Cardiac septum (tissue), 1 donor: ENCODE results near the gene ARL10. TPM values are rescaled to one million over a fixed set of nuclear protein-coding genes. Genes with fewer than 3 reads are reported as not detected.
"Not testable (repeated sequence)": the region's sequence is repeated elsewhere in the genome, so short reads cannot be mapped to it uniquely, and the experiment has no call there.

Experiments used
- DNase-seq: peaks from one replicate; pipeline ENCODE4 v3.0.0-alpha.2; 2020; ENCODE audit warnings: low spot score
- intact Hi-C: fragments of 100-400 bp; cut with DNase I; formaldehyde crosslinking; loops from one replicate; pipeline ENCODE4 v1.14.0; 2022
- total RNA-seq: library from RNA; stranded (reverse); fragmentation: NEBNext Ultra II Directional; extraction: Animal tissue kit (Norgen Biotek cat#: 25700); gene quantifications from one replicate; pipeline ENCODE4 v1.2.1, GENCODE V29; 2021
- donor health status: DM: no; HTN: no; CAD: no.

ARL10 gene
- total RNA-seq, 1 donor from 2014 or later: 11.4 TPM

DNA sequence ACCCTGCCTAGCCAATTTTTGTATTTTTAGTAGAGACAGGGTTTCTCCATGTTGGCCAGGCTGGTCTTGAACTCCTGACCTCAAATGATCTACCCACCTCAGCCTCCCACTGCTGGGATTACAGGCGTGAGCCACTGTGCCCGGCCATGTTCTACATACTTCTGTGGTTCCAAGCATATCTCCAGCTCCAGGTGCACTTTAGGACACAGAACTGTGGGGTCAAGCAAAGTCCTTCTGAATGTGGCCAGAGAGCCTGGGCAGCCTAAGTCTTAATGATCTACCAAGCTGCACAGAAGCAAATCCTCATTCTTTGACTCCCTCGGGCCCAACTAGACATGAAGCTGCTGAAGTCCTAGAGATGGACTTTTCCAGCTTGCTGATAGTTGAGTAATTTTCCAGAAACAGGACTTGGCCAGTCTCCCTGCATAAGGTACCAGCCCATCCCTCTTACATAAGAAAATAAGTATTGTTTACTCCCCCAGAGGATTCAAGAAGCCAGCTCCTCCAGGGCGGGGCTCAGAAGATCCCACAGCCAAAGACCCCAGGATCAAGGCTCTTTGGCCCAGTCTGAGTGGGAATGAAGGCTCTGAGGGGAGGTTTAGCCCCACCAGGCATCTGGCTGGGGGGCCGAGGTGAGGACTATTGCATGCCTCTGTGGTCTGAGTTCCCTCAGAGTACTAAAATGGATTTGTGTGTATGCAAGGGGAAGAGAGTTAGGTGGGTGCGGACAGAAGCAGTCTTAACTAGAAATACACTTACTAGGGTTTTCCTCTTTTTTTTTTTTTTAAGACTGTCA lies 42.4 kb downstream of the ARL10 start:
- DNase-seq: no peak
- intact Hi-C loops: no loop called here

DNA sequence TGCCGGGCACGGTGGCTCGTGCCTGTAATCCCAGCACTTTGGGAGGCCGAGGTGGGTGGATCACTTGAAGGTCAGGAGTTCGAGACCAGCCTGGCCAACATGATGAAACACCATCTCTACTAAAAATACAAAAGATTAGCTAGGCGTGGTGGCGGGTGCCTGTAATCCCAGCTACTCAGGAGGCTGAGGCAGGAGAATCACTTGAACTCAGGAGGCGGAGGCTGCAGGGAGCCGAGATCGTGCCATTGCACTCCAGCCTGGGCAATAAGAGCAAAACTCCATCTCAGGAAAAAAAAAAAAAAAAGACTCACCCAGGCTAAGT lies 42.9 kb downstream of the ARL10 start:
- DNase-seq, intact Hi-C loops: not testable (repeated sequence)

DNA sequence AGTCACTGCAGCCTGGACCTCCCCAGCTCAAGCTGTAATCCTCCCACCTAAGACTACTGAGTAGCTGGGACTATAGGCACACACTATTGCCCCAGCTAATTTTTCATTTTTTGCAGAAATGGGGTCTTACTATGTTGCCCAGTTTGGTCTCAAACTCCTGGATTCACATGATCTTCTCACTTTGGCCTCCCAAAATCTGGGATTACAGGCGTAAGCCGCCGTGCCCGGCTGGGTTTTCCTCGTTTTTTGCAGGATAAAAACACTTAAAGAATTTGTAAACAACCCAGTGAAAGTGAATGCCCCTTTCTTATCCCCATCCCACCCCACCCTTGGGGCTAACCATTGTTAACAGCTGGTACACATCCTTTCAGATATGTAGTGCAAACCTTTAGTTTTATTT lies 43.3 kb downstream of the ARL10 start:
- no peak for DNase-seq
- intact Hi-C loops: no loop called here

DNA sequence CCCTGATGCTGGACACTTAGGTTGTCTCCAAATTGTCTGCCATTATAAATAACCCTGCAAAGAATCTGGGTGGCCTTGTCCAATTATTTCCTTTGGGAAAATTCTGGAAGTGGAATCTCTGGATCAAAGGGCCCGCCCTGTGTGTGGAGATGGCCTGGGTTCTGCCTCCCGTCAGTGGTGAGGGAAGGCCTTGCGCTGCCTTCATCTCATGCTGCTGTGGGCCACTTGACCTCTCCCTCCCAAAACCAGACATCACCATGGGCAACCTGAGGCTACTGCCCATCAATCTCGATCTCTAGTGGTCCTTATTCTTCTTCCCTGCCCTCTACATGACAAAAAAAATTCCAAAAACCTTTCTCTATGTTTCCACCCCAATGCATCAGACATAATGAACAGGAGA lies 44.5 kb downstream of the ARL10 start:
- intact Hi-C loops: no loop called here
- no peak for DNase-seq

DNA sequence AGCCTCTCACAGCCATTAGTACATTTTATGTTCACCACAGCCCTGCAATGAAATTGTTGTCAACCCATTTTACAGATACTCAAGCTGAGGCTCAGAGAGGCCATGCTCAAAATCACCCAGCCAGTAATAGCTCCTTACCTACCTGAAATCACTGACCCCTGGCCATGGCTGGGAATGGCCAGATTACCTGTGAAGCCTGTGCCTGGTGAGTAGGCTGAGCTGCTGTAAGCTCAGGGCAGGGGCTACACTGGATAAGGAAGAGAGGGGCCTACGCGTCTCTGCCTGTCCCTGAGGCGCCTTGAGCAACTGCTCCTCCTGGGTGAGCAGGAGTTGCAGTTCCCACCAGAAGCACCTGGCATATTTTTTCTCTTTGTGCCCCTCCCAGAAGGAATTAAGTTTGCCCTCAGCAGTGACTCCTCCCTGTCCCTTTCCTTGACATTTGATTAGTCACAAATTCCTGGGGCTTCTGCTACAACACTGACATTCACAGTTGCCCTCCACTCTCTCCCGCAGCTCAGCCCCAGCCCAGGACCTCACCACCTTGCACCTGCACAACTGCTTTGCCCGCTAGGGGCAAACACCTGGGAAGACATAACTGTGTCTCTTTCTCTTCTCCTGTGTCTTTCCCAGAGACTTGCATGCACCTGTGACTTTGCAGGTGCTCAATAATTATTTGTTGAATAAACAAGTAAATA lies 45.3 kb downstream of the ARL10 start:
- intact Hi-C loops: no loop called here
- DNase-seq: no peak

DNA sequence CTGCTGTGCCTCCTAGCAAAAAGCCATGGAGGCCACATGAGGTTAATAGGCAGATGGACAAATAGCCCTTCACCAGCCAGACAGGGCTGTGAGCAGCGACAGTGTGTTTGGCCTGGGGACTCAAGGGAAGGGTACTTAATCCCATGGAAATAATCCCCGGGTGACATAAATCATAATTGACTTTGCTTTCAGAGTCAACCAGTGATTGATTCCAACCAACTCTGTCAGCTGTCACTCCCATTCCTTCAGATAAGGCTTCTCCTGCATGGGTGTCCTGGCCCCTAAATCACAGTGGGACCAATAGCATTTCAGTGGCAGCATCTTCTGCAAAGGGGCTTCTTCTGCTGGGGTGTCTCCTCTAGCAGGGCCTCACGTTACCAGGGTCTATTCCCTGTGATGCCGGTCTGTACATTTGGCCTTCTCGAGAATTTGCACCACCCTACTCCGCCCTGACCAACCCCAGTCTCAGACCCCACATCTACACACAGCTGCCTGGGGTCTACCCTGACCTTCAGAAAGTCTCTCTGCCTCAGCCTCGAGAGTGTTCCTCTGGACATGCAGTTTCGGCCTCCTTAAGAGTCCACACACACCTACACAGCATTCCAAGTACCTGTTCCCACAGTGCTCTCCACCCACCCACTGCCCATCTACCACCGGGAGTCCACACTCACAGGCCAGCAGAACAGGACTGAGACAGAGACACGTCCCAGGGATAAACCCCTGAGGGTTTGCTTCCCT lies 47.4 kb downstream of the ARL10 start:
- DNase-seq: no peak
- intact Hi-C loops: loop anchor here (1.0 kb wide), 1 partner anchor 51 kb away; the partner anchor contains the start of gene KIAA1191

DNA sequence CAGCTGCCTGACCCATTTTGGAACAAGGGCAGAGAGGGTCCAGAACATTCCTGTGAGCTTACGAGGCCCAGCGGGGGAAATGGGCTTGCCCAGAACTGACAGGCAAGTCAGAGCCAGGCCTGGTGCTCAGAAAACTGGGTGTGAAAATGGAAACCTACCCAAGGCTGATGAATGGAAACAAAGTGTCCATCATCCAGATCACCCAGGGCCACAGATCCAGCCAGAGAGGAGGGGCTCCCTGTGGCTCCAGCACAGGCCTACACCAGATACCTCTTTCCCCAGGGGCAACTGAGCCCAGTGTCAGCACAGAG lies 47.9 kb downstream of the ARL10 start:
- no peak for DNase-seq
- intact Hi-C loops: loop anchor here (1.0 kb wide), 1 partner anchor 52 kb away; the partner anchor contains the start of gene KIAA1191

DNA sequence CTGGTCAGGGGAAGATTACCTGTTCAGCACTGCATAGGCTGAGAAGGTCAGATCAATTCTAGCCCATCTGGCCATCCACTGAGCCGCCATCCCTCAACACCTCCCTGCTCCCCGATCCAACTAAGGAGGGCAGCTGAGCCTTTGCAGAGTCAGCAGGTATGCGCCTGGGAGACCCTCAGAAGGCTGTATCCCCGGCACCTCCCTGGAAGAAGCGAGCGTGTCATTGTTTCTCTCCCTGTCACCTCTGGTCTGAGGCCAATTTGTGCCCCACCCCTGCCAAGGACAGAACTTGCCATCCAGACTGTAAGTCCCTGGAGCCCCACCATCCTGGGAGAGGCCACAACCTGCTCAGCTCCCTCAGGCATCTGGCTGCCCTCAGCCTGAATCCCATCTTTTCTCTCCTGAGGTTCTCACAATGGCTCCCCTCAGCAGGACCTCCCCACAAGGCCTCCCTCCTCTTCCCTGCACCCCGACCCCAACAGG lies 48.5 kb downstream of the ARL10 start:
- no peak for DNase-seq
- intact Hi-C loops: loop anchor here (1.0 kb wide), 1 partner anchor 52 kb away; the partner anchor contains the start of gene KIAA1191

DNA sequence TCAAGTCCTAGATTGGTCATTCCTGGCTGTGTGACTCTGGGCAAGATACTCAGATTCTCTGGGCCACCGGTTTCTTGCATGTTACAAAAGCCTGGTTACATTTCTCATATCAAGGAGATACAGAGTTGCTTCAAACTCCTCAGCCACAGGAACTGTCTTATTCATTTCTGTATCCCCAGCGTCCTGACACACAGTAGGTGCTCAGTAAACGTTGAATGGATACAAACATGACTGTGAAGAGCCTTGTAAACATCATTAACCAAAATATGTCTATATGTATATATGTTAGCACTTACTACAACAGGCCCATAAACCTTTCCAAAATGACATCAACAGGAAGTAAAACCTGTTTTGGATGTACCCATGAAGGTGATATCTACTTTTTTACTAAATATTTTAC lies 49.4 kb downstream of the ARL10 start:
- no peak for DNase-seq
- intact Hi-C loops: loop anchor here (5.0 kb wide), 2 partner anchors 123 to 233 kb away; partner anchors contain the start of genes RNF44 and TSPAN17

DNA sequence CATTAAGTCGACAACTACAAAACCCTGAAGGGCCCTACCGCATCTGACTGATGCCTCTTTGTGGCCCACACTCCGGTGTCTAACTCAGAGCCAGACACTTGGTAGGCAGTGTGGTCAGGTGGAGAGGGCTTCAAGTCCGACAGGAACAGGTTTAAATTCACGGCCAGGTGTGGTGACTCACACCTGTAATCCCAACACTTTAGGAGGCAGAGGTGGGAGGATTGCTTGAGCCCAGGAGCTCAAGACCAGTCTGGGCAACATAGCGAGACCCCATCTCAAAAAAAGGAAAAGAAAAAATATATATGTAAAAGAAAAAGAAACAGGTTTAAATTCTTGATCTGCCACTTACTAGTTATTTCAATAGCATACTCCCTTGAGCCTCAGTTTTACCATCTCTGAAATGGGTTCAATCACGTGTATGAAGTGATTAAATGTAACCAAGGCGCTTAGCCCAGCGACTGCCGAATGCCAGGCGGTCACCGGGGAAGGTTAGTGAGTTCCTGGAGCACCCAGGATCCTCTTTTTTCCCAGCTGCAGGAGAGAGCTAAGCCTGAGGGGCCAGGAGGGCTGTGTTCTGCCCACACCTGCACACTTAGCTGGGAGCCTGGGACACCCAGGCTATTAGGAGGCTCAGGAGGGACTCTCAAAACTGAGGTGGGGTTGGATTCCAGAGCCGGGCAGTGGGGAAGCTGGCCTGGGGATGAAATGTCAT lies 50.1 kb downstream of the ARL10 start:
- no peak for DNase-seq
- intact Hi-C loops: loop anchor here (5.0 kb wide), 2 partner anchors 122 to 232 kb away; partner anchors contain the start of genes RNF44 and TSPAN17

DNA sequence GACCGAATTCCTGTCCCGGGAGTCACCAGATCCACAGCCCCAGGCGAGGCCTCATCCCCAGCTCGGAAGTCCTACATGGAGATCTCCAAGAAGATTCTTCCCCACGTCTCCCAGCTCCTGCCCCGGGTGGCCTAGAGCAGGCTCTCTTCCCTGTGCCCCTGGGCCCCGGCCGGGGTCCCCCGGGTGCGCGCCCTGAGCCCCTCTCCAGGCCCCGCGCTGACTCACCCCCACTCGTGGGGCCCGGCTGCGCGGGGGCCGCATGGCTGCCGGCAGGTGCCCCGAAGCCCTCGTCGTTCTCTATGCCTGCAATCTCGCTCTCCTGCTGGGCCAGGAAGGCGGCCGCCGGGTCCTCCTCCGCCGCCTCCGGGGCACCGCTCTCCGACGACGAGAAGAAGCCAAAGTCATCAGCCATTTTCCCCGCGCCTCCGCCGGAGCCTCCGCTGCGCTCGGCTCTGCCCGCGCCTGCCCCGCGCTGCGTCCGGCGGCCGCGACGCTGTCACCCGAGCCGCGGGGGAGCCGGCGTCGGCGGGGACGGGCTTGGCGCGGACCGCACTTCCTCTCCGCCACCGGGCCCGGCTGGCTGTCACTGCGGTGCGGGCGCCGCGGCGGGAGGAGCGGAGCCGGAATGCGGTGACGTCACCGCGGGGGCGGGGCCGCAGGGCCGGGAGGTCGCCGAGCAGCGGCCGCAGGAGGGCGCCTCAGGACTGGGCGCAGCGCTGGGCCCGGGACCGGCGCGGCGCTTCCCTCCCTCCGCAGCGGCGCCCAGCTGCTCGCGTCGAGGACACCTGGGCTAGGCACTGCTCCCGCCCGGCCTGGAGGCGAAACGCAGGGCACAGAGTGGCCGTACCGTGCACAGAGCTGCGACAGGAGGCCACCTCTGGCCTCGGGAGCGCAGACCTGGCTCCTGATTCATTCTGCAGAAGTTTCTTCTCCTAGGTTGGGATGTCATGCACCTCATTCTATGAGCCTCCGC lies 51.0 kb downstream of the ARL10 start, which contains the start of gene CLTB:
Gene CLTB (minus strand): TSS at position 588 of the 973 bp plus-strand sequence. CDS start 176 bp downstream, at position 412.
- intact Hi-C loops: loop anchor here (1.0 to 5.0 kb wide), 3 partner anchors 32 to 231 kb away; partner anchors contain the start of genes FAF2, RNF44 and TSPAN17
- peak; percentile 97 for DNase-seq

DNA sequence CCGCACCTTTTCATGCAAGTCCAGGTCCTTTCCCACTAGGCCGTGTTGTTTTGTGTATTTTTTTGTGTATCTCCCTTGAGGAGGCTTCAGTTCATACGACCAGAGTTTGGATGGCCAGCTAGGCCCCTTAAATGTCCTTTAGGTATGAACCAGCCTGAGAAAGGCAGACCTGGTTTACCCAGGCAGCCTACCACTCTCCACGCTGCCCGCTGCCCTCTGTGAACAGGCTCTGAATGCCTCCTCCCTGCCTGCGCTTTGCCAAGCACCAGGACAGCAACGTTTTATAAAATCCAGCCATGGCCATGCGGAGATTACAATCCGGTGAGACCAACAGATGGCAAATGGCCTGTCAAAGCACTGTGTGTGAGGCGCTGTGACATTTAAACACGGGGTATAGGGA lies 51.7 kb downstream of the ARL10 start:
- DNase-seq: no peak
- intact Hi-C loops: loop anchor here (1.0 to 5.0 kb wide), 3 partner anchors 31 to 230 kb away; partner anchors contain the start of genes FAF2, RNF44 and TSPAN17

DNA sequence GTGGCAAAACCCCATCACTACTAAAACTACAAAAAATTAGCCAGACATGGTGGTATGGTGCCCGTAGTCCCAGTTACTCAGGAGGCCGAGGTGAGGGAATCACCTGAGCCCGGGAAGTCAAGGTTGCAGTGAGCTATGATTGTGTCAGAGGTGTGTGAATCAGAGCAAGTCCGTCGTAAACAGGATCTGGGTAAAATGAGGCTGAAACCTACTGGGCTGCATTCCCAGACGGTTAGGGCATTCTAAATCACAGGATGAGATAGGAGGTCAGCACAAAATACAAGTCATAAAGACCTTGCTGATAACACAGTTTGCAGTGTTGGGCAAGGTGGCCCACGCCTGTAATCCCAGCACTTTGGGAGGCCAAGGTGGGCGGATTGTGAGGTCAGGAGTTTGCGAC lies 53.0 kb downstream of the ARL10 start:
- intact Hi-C loops: loop anchor here (5.0 kb wide), 2 partner anchors 119 to 229 kb away; partner anchors contain the start of genes RNF44 and TSPAN17
- no peak for DNase-seq

DNA sequence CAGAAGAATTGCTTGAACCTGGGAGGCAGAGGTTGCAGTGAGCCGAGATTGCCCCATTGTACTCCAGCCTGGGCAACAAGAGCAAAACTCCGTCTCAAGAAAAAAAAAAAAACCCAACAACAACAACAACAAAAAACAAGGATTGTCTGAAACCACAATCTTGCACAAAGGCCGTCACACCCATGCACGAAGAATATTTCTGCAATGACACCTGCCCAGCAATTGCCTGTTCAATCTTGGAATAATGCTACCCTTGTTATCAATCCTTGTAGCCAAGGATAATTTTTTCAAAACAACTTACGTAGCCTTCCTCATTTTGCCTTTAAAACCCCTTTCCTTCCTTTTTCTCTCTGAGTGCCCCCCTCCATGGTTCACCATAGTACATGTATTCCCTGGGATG lies 54.8 kb downstream of the ARL10 start:
- intact Hi-C loops: no loop called here
- DNase-seq: no peak

DNA sequence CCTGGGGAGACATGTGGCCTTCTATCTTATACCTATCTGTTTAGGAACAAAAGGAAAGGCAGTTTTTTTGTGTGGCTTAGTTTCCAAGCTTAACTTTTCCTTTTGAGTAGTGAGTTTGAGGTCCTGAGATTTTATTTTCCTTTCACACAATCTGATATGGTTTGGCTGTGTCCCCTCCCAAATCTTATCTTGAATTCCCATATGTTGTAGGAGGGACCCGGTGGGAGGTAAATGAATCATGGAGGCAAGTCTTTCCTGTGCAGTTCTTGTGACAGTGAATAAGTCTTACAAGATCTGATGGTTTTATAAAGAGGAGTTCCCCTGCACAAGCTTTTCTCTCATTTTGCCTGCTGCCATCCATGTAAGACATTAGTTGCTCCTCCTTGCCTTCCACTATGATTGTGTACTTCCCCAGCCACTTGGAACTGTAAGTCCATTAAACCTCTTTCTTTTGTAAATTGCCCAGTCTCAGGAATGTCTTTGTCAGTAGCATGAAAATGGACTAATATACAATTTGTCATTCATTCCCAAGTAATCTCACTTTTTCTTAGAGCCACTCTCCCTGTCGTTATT lies 55.8 kb downstream of the ARL10 start:
- DNase-seq: no peak
- intact Hi-C loops: no loop called here

DNA sequence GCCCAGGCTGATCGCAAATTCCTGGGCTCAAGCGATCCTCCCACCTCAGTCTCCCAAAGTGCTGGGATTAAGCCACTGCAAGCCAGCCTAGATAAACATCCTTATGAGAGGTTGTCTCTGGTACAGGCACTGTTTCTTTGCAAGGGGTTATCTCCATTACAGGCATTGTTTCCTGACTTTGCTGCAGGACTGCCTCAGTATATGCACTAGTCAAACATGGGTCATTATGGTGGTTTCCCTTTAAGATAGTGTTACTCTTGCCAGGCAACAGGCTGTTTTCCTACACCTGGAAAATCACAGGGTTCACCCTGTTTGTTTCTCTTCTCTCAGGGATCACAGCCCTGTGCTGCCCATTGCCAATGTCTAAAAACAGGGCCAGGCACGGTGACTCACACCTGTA lies 58.9 kb downstream of the ARL10 start:
- DNase-seq: no peak
- intact Hi-C loops: no loop called here

DNA sequence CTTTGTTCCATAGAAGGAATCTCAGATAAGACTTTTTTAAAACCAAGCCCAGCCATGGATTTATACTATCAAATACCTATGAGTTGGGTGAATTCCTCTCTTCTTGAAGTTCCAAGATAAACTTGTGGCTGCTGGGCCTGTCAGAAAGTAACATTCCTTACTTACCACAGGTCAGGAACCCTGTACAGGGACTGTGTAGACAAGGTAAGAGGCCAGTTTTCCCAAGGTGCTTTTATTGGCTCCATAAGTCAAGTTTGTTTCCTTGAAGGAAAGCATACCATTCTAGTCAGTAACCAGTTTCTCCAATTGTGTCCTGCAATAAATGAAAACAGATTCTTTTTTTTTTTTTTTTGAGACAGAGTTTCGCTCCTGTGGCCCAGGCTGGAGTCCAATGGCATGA lies 59.9 kb downstream of the ARL10 start:
- intact Hi-C loops: no loop called here
- DNase-seq: no peak

DNA sequence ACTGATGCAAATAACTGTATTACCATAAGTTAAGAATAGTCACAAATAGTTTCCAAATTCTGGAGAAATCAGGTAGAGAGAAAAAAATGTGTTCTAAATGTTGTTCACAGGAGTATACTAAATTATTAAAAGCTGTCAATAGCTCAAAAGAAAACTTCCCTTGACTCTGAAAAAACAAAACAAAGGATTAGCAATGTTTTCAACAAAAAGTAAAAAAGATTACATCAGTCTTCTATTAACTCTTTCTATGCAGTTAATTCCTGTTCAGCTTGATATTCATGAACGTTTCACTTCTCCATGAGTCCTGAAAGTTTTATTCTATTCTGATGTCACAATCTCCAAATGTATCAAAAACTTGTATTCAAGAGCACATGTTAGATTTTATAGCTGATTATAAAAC lies 60.5 kb downstream of the ARL10 start:
- intact Hi-C loops: no loop called here
- no peak for DNase-seq
